ENCODE measurements around the gene CD300LF.
A peak's percentile ranks its signal among the peaks of the same experiment; 100 is the strongest.

CD300LF gene

DNA sequence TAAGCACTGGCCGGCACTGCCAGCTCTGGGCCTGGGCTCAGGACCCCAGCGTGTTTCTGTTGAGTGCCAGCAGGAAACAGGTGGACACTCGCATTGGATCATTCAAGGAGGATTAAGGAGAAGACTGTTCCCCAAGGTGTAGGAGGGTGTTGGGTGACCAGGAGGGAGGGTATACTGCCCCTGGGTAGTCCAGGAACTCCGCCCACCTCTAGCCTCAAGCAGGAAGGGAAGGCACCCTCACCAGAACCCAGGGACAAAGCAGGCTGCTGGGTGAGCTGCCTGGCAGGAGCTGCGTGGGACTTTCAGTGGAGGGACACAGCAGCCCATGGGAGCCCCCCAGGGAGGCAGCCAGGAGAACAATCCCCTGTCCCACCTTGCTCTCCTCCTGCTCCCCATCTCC lies 16.6 kb upstream of the CD300LF start:
- no peak for DNase-seq

DNA sequence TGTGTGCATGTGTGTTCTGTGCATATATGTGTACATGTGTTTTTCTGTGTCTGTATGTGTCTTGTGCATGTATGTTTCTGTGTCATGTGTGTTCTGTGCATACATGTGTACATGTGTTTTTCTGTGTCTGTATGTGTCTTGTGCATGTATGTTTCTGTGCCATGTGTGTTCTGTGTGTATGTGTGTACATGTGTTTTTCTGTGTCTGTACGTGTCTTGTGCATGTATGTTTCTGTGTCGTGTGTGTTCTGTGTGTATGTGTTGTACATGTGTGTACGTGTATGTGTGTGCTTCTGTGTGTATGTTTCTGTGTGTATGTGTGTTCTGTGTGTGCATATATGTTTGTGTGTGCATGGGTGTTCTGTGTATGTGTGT lies 16.0 kb upstream of the CD300LF start:
- no peak for DNase-seq

DNA sequence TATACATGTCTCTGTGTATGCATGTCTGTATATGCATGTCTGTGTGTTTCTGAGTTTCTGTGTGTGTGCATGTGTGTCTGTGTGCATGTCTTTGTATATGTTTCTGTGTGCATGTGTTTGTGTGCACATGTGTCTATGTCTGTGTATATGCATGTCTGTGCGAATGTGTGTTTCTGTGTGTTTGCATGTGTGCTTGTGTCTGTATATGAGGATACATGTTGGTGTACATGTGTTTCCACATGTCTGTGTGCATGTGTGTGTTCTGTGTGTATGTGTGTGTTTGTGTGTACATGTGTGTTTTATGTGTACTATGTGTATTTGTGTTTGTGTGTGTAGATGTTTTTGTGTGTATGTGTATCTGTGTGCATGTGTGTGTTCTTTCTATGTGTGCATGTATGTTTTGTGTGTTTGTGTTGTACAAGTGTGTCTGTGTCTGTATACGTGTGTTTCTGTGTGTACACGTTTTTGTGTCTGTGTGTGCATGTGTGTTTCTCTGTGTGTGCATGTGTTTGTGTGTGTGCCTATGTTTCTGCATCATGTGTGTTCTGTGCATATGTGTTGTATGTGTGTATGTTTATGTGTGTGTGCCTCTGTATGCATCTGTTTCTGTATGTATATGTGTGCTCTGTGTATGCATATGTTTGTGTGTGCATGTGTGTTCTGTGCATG lies 15.4 kb upstream of the CD300LF start:
- no peak for DNase-seq

DNA sequence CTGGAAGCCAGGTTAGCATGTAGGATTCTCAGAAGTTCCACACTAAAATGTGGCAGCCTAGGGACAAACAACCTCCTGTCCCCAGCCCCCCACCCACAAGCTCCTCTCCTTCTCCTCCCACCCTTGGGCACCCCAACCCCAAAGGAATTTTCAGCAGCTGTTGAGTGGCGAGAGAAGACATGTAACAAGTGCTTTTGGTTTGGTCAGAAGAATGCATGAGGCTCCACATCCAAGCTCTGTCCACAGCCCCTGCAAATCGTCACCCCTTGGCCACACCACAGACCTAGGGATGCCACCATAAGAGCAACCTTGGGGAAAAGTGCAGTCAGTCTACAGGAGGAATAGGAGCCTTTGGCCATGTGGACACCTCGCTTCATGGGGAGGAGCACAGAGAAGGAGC lies 12.4 kb upstream of the CD300LF start:
- DNase-seq, result no peak

DNA sequence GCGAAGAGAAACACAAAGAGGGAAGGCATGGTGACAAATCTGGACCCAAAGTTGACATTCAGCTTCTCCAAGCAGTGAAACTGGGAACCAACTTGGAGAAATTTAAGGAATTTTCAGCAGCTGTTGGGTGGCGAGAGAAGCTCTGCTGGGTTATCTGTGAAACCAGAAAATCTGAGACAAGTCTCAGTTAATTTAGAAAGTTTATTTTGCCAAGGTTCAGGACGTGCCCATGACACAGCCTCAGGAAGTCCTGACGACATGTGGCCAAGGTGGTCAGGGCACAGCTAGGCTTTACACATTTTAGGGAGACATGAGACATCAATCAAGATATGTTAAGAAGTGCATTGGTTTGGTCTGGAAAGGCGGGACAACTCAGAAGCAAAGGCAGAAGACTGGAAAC lies 11.2 kb upstream of the CD300LF start:
- no peak for DNase-seq

DNA sequence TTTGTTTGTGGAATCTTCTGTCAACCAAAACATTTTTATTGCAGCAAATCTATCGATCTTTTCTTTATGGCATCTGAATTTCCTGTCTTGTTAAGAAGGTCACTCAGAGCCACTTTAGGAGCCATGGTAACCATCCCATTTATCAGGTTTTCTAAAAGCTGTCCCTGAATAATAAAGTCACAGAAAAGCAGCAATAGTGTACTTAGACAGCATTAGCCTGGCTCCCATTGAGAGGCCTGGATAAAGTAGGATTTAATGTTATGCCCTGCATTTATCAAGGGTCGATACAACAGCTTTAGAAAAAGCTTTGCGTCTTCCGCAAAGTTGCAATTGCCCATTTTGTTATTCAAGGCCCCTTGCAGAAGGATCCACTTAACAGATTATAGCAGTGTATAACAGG lies 10.1 kb upstream of the CD300LF start:
- DNase-seq, result no peak

DNA sequence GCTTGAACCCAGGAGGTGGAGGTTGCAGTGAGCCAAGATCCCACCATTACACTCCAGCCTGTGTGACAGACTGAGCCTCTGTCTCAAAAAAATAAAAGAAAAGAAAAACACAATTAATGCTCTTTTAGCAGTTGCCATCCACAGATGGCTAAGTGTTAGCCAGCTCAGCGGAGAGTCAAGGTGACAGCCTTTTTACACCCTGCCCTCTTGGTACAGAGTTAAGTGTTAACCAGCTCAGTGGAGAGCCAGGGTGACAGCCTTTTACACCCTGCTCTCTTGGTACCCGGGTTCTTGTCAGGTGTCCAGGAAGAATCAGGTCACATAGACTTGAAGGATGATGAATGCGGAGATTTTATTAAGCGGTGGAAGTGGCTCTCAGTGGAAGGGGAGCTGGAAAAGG lies 7.8 kb upstream of the CD300LF start:
- no peak for DNase-seq

DNA sequence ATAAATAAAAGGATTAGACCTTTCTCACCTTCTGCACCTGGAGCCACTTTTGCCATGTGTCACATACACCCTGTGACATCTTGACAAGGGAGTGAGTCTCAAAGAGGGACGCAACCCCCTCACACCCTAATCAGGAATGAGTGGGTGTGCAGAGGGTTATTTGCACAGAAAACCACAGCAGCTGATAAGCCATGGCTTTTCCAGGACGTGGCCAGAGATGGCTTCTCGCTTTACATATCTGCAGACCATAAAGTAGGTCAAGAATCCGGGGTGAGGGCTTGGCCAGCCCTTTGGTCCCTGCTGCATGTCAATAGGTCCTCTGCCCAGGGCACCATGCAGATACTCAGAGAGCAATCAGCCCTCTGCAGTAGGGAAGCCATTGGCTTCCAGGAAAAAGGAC lies 2.4 kb upstream of the CD300LF start:
- DNase-seq, result peak; percentile 5

DNA sequence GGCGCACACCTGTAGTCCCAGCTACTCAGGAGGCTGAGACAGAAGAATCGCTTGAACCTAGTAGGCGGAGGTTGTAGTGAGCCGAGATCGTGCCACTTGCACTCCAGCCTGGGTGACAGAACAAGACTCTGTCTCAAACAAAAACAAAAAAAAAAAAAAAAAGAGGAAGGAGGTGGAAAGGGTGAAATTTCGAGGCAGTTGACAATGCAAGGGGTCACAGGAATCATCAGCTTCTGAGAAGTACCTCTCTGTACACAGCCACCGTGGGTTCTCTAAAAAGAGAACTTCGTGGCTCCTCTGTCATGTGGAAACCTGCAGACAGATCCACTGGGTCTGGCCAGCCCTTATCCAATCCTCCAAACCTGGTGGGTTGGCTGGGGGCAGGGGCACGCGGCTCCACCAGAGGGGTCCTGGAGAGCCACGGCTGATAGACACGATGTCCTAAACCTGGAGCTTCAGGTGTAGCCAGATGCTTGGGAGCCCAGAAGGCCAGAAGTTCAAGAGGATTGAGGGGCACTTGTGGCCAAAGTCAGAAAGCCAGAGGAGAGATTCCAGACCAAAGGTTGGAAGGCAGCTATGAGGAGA lies 540 bp upstream of the CD300LF start:
- DNase-seq, result no peak

DNA sequence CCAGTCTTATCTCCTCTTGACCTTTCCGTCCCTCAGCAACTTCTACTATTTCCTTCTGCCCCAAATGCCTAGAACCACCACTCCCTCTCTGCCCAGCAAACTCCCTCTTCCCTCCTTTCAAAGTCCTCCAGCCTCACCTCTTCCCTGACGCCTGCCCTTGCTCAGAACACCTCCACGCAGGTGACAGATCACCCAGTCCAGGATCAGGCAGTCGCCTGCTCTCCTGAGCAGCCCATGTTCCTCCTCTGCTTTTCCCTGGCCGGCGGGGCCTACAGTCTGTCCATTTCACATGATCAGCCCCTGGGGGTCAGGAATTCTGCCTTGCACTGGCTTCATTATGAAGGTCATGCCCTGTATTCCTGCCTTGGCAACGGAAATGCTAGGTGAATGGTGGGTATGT lies 422 bp downstream of the CD300LF start:
- no peak for DNase-seq

DNA sequence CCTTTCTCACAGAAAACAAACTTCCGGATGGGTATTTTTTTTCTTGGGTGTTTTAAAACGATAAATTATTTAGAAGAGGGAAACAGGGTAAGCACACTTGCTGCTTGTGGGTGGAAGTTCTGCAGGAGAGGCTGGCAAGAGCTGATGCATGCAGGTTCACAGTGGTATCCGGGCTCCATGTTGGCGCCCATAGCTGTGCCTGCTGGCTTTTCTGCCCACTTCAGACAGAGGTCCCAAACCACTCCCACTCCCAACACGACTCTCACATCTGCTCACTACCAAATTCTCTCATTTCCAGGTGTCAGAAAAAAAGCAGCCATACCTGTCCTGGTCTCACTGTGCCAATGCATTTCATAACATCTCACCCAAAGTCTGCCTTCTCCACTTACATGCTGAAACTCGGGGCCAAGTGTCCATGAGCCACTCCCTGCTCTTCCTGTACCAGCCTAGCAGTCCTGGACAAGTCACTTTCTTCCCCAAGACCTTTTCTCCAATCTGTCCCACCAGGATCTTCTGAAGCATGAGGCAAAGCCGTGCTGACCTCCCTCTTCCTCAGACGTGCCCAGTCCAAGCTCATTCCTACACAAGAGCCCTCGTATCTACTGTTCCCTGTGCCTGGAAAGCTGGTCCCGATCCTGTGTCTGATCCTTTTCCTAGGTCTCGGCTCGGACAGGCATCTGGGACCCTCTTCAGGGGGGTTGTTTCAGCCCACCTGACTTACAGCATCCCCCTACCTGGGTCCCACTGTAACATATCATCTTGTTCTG lies 1.5 kb downstream of the CD300LF start:
- DNase-seq, result no peak

DNA sequence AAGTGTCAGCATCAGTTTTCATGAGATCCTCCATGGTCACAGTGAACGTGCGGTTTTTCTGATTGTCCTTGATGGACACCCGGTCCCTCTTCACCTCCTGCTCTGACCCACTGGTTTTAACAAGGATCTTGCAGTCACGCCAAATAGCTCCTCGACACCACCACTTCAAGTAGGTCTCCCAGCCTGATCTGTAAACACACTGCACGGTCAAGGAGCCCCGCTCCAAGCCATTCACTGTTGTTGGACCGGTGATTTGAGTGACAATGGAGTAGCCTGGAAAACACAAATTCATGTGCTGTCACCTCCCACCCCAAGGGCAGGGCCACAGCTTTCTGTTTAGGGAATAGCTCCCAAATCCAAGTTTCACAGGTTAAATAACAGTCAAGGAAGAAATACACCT lies 8.2 kb downstream of the CD300LF start:
- no peak for DNase-seq

DNA sequence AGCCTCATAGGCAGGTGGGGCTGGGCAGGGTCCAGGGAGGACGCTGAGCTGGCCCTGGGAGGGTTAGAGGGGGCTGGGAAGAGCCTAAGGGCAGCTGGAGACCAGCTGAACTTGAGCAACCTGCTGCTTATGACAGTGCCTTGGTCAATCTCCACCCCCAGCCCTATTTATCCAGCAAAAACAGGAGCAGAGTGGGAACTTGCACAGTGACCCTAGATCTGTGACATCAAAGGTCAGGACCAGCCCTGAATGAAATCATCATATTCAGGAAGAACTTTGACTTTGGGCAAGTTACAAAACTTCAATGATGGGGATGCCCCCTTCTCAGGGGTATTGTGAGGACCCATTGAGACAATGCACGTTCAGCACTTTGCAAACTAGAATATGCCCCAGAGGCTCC lies 9.4 kb downstream of the CD300LF start:
- no peak for DNase-seq

DNA sequence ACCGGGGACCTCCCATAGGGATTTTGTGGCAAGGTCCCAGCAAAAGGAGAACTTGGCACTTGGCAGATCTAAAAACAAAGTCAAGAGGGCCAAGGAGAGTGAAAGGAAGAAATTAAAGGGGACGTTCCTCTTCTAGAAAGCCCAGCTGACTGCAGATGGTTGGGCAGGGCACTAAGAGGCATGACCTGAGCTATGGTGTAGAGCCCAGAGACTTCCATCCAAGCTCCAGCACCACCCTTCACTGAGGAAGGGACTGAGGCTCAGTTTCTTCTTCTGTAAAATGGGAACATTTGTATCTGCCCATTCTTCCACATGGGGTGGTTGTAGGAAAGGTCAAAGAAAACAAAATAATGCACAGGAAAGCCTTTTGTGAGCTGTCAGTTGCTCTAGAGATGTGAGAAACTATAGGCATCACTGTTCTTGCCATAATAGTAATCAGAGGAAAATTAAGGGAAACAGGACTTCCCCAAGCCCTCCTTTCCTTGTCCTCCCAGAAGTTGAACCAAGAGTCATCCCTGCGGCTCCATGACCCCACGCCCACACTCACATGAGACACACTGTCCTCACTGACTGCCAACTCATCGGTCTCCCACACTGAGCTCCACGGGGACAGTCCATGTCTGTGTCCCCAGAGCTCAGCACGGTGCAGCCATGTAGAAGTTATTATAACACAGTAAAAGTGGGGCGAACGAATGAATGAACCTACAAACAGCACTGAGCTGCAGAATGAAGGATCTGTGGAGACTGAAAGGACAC lies 10.4 kb downstream of the CD300LF start:
- DNase-seq, result no peak

DNA sequence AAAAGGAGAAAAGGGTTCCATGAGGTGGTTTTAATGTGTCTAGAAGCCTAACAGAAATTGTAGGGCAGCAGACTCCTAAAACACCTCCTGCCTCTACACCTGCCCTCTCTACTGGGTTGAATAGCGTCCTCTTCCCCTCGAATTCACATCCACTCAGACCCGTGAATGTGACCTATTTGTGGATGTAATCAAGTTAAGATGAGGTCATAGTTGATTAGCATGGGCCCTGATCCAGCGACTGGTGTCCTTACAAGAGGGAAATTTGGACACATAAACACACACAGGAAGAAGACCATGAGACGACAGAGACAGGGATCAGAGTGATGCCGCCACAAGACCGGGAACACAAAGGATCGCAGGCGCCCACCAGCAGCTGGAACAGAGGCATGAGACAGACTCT lies 13.5 kb downstream of the CD300LF start:
- DNase-seq, result no peak

DNA sequence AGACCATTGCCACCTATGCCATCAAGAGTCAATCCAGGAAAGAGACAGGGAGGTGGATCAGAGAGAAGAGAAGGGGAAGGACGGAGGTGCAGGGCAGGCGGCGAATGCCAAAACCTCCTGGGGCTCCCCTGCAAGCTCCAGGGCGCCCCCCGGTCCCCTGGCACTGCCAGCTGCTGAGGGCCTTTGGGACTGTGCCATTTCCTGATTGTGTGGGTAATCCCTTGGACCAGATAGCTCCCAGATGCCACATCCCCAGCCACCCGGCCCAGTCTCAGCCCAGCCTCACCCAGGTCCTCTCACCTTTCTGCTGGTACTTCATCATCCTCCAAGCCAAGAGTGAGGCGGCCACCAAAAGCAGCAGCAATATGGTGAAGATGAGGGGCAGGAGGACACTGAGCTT lies 14.7 kb downstream of the CD300LF start:
- DNase-seq, result no peak

DNA sequence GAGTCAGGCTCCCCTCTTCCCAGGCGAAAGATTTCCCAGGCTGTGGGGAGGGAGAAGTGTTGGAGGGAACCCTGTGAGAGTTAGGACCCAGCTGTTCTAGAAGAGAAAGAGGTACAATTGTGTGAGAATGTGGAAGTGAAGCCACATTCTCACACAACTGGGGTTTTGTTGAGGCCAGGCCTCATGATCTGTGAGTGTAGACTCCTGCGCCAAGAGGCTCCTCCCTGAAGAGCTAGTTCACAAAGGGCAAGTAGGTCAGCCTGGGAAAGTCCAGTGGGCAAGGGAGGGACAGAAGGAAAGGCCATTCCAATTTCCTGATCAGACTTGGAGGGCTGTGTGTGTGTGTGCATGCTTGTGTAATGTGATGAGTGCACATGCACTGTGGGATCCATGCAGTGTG lies 15.2 kb downstream of the CD300LF start:
- no peak for DNase-seq

DNA sequence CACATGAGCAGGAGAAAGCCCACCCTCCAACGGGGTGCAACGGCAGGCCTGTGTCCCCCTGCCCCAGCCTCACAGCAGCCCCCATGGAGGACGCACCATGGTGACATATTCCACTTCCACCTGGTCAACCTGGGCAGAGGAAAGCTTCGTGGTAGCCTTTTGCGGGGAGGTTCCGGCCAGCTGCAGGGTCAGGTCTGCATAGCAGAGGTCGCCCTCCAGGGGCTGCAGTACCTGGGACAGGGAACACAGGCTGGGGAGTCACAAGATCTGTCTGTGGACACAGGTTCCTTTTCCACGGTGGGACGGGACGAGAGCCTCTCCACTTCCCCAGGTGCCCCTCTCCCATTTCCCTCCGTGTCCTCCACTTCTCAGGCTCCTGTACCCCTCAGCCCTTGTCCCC lies 17.1 kb downstream of the CD300LF start:
- DNase-seq, result no peak

DNA sequence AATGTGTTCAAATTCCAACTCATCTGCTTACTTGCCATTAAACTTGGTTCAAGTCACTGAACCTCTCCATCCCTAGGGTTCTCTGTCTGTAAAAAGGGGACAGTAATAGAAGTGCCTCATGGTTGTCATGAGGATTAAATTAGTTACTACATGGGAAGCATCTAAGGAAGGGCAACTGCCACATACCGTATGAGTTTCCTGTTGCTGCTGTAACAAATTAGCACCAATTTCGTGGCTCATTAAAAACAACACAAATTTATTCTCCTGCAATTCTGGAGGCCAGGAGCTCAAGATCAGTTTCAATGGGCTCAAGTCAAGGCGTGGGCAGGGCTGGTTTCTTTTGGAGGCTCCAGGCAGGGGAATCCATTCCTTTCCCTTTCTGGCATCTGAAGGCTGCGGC lies 18.6 kb downstream of the CD300LF start:
- DNase-seq, result no peak

DNA sequence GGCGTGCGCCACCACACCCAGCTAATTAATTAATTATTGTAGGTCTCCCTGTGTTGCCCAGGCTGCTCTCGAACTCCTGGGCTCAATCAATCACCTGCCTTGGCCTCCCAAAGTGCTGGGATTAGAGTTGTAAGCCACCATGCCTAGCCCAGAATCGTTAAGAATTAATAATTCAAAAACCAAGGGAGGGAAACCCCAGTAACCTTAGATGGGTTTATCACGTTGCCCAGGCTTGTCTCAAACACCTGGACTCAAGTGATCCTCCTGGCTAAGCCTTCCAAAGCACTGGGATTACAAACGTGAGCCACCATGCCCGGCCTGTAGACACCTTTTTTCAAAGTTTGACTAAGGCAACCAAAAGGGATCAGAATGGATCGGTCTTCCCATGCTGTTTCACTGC lies 21.6 kb downstream of the CD300LF start:
- DNase-seq, result no peak

DNA sequence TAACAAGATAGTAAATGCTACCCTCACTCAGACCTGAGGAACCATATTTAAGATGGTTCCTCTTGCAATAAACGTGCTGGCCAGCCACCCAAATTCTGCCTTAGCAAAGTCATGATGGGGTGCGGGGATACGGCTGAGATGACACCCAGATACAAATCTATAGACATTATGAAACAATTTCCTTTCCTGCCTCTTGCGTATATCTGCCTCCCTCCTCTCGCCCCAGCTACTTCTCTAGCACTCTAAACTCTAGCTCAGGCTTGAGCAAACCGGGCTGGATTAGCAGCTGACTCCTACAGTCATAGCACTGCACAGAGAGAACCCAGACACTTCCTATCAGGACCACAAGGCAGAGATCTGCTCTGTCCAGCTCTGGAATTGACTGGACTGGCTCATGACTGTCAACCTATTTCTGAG lies 22.3 kb downstream of the CD300LF start:
- peak; percentile 44 for DNase-seq

DNA sequence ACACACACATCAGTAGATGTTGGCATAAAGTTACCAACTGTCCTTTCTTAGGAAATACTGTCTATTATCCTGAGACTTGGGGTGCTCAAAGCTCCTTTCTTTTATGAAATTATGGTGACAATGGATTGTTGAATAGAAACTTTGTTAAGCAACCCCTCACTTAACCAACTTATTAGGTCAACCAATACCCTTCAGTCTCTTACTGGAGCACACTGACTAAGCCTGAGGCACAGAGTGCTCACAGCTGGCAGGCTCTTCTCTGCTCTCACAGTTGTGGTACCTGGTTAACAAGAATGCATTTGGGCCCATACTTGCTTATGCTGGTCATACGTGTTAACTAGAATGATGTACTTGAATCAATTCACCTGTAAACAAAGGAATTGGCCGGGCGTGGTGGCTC lies 24.8 kb downstream of the CD300LF start:
- DNase-seq, result no peak

DNA sequence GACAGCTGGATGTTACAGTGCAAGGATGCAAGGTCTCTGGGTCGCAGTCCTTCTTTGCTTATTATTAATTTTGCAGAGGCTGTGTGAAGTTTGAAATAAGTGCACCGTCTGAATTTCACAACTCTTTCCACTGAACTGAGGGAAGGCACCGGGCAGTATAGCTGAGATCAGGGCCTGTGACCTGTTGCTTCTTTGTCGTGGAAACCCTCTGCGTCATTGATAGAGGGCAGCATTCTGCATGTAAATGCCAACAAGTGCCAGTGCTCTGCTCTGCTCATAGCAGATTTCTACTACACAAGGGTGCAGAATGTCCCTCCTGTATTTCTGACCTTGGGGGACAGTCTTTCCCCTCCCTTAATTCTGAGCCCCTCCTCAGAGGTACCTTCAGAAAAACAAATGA lies 26.0 kb downstream of the CD300LF start:
- no peak for DNase-seq
